Glomerular endothelial cell (primary cell): ENCODE results near the gene DUOXA2. TPM values are rescaled to one million over a fixed set of nuclear protein-coding genes. Genes with fewer than 3 reads are reported as not detected.

ENCODE experiments used
- DNase-seq: peaks from one replicate; pipeline ENCODE4 v3.0.0-alpha.2; 2011; ENCODE audit warnings: low read depth, low spot score; ENCODE audit errors: extremely low read depth
- total RNA-seq: library from RNA; depleted of rRNA; stranded (reverse); fragments of >200 nt; gene quantifications from 2 replicates; pipeline ENCODE4 v1.2.3, GENCODE V29; 2015

Gene DUOXA2
- total RNA-seq, 1 donor from 2014 or later = not detected

DNA sequence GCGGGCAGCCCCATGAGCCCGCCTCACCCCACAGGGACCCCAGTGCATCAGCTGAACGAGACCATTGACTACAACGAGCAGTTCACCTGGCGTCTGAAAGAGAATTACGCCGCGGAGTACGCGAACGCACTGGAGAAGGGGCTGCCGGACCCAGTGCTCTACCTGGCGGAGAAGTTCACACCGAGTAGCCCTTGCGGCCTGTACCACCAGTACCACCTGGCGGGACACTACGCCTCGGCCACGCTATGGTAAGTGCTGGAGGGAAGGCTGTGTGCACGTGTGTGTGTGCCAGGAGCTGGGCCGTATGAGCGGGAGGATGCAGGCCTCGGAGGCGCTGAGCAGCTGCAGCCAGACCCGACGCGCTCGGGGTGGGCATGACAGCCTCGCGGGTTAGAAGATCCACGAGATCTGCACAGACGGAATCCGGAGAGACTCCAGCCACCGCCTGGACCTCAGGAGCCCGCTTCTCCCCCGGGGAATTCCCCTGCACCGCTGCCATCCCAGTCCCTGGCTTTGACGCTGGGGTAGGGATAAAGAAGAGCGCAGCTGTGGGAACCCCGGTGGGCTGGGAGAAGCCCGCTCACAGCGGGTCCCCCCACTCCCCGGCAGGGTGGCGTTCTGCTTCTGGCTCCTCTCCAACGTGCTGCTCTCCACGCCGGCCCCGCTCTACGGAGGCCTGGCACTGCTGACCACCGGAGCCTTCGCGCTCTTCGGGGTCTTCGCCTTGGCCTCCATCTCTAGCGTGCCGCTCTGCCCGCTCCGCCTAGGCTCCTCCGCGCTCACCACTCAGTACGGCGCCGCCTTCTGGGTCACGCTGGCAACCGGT lies 2.6 kb downstream of the DUOXA2 start:
- DNase-seq = no peak

DNA sequence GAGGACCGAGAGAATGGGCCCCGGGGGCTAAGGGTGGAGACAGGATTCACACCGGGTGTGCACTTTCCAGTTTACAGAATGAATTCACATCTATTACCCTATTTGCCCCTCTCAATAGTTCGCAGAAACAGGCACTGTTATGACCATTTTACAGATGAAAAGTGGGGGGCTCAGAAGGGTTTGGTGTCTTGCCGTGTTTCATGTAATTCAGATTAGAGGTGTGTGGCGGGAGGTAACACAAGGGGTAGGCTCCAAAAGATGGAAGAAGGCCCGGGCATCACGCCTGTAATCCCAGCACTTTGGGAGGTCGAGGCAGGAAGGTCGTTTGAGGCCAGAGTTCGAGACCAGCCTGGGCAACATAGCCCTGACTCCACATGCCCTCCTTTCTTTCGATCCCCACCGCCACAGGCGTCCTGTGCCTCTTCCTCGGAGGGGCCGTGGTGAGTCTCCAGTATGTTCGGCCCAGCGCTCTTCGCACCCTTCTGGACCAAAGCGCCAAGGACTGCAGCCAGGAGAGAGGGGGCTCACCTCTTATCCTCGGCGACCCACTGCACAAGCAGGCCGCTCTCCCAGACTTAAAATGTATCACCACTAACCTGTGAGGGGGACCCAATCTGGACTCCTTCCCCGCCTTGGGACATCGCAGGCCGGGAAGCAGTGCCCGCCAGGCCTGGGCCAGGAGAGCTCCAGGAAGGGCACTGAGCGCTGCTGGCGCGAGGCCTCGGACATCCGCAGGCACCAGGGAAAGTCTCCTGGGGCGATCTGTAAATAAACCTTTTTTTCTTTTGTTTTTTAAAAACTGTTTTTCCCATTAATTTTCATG lies 3.4 kb downstream of the DUOXA2 start:
- DNase-seq = no peak

DNA sequence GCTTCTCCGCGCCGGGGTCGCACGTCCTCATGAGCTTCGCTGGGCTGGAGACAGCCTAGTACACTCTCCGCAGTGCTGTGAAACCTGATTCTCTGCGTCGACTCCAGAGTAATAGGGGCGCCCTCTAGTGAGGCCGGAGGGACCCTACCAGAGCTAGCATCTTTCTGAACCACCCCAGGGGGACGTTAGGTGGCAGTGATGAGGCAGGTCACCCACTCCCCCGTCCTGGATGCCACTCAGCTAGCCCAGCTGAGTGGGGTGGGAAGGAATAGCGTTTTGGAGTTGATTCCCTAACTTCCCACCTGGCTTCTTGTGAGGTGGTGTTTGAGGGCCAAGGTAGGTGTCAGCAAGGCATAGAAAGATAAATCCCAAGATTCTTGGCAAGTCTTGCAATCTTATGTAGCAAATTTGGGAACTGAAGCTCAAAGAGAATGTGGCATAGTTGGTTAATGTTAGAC lies 4.0 kb downstream of the DUOXA2 start:
- peak; percentile 68 for DNase-seq

DNA sequence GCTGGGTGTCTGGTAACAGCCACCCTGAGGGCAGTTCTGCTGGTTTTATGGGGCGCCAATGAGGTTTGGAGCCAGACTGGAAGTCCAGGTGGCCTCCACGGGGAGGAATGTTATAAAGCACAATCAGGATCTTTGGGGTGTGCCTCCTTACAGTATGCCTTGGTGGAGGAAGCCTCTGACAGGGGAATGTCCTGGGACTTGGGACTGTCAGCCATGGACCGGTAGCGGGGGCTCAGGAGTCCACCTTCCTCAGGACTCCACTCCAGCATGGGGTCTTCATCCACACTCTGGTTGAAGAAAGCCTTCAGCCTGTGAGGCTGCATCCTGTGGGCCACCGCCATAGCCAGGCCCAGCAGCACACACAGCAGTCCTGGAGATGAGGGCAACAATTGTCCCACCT lies 4.9 kb downstream of the DUOXA2 start:
- DNase-seq = no peak

DNA sequence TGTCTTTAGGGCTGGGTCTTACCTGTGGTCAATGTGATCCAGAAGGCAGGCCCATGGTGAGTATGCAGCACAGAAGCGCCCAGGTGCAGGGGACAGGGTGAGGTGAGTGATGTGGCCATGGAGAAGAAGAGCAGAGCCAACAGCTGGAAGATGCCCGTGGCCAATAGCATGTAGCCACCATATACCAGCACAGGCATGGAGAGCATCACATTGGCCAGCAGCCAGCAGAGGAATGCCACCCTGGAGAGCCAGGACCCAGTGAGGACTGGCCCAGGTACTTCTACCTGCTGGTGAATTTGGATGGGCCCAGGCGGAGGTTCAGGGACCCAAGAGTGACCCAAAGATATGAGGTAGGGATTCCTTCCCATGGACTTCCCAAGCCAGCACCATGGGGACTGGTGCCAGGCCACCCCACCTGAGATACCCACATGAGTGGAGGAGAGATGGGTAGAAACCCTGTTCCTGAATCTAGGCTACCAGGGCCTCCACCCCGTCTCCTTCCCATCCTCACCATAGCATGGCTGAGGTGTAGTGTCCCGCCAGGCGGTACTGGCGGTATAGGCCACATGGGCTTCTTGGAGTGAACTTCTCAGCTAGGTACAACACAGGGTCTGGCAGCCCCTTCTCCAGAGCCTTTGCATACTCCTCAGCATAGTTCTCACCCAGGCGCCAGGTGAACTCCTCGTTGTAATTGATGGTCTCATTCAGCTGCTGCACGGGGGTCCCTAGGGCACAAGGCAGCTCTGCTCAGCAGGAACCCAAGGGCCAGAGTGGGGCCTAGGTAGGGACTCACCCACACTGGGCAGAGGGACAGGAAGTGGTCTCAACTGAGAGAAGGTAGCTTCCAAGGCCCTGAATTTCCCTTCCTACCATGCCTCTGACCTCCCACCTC lies 6.2 kb downstream of the DUOXA2 start:
- no peak for DNase-seq

DNA sequence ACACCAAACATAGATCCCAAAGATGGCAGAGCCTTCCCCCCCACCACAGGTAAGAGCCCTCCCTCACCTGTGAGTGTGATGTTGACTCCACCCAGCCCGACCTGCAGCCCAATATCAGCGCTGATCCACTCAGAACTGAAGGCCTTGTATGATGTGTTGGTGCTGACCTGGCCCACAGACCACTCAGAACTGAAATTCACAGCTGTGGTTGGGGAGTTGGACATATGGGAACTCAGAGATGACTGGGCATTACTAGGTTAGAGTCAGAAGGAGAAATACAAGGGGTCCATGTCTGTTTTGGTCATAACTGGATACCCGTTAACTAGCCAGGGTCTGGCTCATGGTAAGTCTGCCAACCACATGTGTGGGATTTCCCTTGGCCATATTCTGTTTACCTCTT lies 6.9 kb downstream of the DUOXA2 start:
- no peak for DNase-seq

DNA sequence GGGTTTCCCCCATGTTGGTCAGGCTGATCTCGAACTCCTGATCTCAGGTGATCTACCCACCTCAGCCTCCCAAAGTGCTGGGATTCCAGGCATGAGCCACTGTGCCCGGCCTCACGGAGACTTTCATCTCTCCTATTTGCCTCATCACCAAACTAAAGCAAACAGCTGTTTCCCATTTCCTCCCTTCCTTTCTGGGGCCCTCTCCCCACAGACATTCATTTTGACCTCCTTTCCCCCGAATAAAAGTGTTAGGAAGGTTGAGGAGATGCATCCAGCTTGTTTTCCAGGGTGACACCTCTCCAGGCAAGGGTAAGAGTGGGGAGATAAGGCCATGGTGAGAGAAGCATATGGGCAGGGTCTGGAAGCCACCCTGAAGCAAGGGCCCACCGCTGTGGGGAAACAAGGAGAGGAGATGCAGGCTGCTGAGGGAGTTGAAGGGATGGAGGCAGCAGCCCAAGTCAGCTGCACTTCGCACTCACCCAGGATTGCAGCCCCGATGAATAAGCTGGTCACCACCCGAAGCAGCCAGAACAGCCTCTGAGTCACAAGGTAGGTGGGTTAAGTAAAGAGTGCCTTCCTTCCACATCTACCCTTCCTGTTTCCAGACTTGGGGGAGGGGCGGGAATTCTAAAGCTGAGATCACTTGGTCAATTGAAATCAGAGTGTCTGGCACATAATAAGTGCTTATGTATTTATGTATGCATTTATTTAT lies 7.7 kb downstream of the DUOXA2 start:
- DNase-seq = no peak

DNA sequence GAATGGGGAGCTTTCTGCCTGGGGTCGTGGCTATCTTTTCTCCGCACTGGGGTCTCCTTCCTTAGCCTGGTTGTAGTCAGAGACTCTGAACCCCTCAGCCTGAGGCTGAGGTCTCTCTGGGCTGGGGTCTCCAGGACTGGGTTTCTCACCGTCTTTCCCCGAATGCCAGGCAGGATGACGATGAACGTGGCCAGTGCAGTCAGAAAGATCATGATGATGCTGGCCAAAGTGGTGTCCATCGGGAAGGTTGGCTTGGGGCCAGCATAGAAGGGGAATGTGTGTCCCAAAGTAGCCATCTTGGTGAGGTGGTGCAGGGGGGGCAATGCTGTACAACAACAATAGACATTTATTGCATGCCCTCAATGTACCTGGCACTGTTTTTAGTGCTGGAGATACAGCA lies 8.6 kb downstream of the DUOXA2 start:
- no peak for DNase-seq

DNA sequence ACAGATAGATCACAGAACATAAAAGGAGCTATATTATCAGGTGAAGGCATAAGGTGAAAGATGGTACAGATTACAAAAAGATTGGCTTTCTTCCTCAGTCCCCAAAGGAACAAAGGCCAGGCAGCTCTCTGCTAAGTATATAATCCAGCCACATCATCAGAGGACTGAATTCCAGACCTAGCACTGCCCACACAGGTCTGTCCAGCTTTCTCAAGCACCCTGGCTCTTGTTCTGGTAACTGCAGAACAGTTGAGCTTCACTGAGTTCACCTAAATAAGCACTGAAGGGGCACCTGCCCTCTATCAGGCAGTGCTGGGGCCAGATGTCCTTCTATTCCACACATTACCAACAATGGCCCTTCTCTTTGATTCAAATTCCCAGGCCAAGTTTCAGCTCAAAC lies 9.3 kb downstream of the DUOXA2 start:
- no peak for DNase-seq

DNA sequence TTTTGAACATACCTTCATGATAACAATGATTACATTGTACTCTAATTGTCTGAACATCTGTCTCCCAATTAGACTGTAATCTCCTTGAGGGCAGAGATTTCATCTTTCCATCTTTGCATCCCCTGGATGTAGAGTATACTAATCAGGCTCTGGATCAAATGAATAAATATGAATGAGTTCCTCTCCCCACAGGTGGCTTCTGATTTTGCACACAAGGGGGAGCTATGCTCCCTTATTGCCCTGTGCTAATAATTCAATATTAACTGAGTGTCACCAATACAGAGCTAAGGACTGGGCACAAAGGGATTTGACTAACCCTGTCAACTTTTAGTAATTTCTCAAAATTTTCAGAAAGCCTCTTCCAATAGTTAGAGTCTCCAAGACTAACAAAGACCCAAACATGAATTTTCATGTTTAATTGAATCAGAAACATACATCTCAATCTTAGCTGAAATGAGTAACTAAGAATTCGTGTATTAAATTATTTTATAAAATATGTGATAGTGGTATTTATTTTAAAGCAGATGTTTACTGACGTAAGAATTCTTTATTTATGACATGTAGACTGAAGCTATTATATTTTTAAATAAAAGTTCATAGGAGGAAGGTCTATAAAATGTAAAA lies 12.5 kb downstream of the DUOXA2 start:
- DNase-seq = no peak

DNA sequence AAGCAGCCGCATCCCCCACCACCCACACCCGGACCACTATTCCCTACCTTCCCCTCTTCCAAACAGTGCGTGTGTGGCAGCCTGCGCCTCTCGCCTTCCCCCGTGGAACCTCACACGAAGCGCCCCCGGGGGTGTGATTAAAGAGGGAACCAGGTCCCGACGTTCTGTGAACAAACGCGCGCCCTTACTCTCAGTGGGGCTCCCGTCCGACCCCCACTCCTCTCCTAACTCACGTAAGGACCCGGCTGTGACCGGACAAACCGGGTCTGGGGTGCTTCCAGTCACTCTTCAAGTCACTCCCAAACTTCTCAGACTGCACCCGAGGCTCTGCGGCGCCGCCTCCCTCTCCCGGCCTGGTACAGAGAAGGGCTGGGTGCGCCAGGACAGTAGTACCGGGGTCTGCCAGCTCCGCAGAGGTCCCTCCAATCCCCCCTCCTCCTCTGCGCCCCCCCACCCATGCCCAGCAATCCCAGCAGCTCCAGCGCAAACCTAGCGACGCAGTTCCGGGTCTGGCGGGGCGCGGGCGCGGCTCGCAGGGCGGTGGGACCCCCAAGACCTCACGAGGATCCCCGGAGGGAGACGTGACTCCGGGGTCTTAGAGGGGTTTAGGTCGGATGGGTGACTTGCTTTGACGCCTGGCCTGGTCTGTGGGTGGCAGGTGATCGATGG lies 15.0 kb downstream of the DUOXA2 start:
- no peak for DNase-seq

DNA sequence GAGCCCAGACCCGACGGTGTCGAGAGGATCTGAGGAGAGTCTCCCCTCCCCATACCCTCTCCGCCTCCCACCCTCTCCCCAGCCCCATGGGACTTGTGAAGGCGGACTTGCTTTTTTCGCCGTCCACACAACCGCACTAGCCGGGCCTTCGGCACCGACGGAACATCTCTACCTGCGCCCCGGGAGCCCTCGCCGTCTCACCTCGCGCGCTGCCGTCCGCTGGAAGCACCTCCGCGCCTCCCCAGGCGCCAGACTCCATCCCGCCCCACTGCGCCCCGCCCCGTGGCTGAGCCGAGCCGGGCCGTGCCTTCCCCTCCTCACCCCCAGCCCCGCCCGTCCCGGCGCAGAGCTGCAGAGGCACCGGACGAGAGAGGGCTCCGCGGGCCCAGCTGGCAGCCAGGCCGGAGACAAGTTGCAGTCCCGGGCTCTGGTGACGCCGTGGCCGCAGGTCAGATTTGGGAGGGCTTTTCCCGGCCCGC lies 15.6 kb downstream of the DUOXA2 start, which contains the start of the genes DUOX1 and DUOXA1:
Gene DUOX1 (plus strand): TSS at position 344 of the 479 bp plus-strand sequence. CDS start 1,973 bp downstream, outside the sequence.
Gene DUOXA1 (minus strand): TSS at position 229 of the 479 bp plus-strand sequence. CDS start 6,865 bp downstream, outside the sequence.
- DNase-seq = no peak

DNA sequence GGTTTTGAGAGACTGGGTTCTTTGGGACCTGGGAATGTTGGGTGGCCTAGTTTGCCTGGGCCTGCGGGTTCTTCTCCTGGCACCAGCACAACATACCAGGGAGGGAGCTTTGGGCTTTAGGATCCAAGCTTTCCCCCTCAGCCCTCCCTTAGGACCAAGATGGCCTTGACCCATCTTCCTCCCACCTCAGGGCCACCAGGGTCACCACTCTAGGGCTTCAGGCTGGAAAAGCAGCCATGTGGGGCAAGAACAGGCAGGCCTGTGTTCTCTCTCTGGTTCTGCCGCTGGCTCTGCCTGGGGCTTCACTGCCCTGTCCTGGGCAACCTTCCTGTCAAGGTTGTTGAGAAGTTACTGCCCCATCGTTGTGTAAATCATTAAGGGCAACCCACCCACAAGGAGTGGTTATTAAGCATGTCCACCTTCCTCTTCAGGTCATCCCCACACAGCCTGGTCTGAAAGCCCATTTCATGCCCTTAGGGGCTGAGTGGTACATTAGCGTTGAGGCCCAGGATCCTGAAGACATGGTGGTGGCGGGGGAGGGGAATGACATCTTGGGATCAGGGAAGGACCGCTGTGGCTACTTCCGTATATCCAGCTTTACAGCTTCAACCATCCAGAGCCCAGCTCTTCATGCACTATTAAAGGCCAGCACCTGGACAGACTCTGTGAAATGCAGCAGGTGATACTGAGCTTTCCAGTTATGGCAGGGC lies 16.3 kb downstream of the DUOXA2 start:
- DNase-seq = no peak

DNA sequence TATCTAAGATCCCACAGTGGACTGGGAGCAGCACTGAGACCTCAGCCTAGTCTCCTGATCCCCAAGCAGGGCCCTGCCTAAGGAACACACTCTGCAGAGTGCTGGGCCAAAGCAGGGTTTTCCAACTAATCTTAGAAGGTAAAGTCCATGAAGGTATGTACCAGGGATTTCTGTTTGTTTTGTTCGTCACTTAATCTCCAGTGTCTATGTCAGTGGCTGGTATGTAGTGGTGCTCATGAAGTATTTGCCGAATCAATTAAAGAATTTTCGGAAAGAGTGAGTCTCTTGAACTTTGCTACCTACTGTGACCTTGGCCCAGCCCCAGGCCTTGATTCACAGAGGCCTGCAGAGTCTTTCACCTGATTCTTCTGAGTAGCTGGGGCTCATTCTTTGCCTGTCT lies 17.4 kb downstream of the DUOXA2 start:
- DNase-seq = no peak

DNA sequence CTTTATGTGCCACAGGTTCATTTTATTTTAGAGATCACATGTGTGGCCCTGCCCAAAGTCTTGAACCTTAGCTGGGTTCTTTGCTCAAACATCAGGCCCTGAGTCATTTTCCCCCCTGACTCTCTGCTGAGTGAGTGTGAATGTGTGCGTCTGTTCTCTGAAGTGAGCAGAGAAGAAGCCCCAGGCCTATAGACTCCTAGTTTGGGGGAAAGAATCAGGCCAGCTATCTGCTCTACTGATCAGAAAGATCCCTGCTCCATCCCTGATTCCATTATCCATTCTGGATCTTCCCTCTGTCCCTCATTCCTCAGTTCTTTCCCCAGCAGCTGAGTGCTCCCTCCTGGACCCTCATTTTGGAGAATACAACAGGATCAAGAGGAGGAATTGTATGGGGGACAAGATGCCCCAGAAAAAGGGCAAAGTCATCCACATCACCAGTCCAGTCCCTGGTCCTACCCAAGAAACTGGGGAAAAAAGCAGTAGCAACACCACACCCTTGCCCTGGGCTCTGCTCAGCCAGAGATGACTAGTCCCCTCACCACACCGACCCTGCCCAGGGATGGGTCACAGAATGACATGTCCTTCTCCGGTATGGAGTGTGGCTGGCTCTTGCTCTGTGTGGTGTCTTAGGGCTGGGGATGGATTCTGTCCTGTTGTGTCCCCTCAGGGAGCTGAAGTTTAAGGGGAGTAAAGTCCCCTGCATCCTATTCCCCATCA lies 18.9 kb downstream of the DUOXA2 start:
- DNase-seq = no peak

DNA sequence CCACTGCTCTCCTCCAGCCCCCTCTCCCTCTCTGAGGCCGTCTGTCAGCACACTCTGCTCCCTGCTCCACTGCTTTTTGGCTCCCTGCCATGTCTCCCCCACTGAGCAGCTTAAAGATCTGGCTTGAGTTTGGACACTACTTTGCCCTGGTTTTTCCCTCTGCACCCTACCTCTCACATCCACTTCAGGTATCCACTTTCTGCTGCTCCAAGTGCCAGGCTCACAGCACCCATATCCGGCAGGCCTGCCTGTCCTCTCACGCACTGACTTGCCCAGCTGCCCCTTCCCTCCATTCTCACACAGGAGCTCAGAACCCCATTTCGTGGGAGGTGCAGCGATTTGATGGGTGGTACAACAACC lies 19.4 kb downstream of the DUOXA2 start:
- no peak for DNase-seq

DNA sequence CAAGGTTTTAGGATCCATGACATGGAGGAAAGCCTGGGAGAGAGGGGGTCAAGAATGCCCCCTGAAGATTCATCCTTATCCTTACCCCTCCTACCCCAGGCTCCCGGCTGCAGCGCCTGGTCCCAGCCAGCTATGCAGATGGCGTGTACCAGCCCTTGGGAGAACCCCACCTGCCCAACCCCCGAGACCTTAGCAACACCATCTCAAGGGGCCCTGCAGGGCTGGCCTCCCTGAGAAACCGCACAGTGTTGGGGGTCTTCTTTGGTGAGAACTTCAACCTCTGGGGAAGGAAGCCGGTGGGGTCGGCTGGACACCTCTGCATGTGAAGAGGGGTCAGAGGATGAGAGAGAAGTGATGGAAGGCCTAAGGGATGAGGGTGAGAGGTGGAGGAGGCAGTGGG lies 19.9 kb downstream of the DUOXA2 start:
- no peak for DNase-seq
